GM20000 (cell line): ENCODE measurements around the gene TOMM20L.
A peak's percentile ranks its signal among the peaks of the same experiment; 100 is the strongest.
"Not testable (repeated sequence)": the region's sequence is repeated elsewhere in the genome, so short reads cannot be mapped to it uniquely, and the experiment has no call there.

Experiments used
- DNase-seq: peaks from one replicate; pipeline ENCODE4 v3.0.0; 2012; ENCODE audit warnings: low spot score
- CTCF ChIP-seq: IDR thresholded peaks from 2 replicates; pipeline ENCODE4 v1.5.1; 2012; ENCODE audit warnings: mild to moderate bottlenecking, control low read depth; ENCODE audit errors: extremely low read depth, missing control alignments

Gene TOMM20L

DNA sequence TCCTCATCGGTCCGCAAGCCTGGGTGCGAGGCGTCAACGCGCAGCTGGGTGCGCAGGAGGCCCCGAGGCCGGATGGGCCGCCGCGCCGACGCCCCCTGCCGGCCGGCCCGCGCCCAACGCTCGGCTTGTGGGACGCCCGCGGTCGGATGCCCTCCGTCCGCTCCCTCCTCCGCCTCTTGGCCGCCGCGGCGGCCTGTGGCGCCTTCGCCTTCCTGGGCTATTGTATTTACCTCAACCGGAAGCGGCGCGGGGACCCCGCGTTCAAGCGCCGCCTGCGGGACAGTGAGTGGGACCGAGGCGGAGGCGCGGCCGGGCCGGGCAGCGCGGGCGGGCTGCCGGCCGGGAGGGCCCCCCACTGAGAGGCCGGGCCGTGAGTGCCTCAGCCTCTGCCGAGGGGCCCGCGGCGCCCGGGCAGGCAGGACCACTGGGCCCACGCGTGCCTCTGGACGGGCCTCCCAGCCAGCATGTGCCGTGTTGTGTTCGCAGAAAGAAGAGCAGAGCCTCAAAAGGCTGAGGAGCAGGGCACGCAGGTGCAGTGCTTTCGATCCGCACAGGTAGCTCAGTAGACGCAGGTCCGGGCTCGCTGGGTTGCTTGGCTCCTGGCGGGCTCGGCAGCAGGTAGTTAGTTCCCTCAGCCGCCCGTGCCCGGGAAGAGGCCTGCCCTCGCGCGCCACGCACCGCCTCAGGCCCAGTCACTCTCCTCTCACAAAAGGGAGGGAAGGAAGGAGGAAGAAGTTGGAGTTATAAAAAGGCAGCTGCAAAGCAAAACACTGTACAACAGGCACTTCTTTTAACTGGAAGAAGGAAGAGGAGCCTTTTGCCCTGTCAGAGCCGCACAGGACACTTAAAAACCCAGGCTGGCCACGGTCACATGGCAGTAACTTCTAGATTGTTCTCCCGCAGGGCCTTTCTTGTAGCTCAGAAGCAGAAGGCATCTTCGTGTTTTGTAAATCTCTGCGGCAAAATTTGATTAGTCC lies at the start of gene TOMM20L:
Gene TOMM20L (plus strand): TSS at position 119 of the 977 bp plus-strand sequence. CDS start 28 bp downstream, at position 147.
- TF ChIP-seq CTCF: peak; percentile 76
- peak; percentile 95 for DNase-seq

GRCh38 chr14:58353516-58354299 lies 42.0 kb upstream of the TOMM20L start:
- no peak for DNase-seq
- TF ChIP-seq CTCF: no peak

DNA sequence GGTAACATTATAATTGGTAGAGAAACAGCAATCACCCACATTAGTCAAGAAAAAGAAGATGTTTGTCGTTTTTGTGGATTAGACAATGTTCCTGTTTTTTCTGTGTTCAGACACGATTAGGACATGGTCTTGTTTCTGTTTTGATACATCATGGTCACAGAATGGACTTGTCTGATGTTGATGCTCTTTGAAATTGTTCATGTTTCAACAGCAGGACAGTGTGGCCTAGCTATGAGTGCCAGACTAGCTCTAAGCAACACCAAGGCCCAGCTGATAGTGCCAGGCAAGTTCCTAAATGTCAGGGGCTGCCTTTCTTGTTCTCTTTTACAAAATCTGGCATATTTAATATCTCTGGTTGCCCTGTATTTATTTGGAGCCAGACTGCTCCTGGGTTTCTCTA lies 40.9 kb upstream of the TOMM20L start:
- TF ChIP-seq CTCF: no peak
- no peak for DNase-seq

DNA sequence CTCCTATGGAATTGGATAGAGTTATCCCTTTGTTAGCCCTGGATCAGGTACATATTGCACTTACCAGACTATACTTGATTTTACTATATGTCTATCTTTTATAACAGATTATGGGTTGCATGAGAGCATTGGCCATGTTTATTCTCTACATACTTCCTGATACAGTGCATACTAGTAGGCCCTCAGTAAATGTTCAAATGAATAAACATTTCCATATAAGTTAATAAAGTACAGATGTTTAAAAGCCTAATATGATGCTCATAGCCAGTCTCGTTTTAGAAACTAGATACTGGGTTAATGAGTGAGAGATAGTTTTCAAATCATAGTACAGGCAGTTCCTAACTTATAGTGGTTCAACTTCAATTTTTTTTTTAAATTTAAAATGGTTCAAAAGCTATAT lies 39.5 kb upstream of the TOMM20L start:
- no peak for DNase-seq
- TF ChIP-seq CTCF: no peak

DNA sequence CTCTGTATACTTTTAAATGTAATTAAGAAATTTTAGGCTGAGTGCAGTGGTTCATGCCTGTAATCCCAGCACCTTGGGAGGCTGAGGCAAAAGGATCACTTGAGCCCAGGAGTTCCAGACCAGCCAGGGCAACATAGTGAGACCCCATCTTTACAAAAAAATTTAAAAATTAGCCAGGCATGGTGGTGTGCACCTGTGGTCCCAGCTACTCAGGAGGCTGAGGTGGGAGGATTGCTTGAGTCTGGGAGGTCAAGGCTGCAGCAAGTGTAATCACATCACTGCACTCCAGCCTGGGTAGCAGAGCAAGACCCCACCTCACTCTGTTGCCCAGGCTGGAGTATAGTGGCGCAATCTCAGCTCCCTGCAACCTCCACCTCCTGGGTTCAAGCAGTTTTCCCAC lies 33.5 kb upstream of the TOMM20L start:
- DNase-seq: not testable (repeated sequence)

DNA sequence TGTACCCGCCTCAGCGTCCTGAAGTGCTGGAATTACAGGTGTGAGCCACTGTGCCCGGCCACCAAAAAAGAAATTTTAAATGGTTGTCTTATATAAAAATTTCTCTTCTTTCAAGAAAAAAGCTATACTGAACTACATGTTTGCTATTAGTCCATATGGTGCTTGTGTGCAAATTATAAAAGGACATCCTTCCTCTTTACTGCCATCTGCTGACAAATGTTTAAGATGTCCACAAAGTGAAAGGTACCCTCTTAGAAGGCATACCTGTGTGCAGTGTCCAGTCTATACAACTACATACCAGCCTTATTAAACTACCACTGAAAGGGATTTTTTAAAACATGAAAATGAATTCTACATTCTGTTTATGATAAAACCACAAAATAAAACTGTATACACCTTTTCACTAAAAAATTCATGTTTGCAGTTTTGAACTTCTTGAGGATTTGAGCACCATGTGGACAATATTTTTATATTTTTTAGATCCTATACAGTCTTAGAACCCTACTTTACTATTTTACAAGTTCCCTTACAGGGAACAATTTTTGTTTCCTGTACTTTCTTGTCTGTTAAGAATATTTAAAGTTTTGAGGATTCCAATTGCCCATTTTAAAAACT lies 32.8 kb upstream of the TOMM20L start:
- TF ChIP-seq CTCF: no peak

DNA sequence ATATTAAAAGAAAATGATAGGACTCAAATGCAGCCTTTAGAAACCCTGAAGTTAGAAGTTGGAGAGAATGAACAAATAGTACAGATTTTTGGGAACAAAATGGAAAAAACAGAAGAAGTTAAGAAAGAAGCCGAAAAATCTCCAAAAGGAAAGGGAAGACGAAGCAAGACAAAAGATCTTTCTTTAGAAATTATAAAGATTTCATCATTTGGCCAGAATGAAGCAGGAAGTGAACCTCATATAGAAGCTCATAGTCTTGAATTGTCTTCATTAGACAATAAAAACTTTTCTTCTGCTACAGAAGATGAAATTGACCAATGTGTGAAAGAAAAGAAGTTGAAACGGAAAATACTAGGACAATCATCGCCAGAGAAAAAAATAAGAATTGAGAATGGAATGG lies 31.4 kb upstream of the TOMM20L start:
- no peak for DNase-seq
- TF ChIP-seq CTCF: no peak

More for the DNA sequence above, 32.8 kb upstream of the TOMM20L start:
- DNase-seq: peak; percentile 19
